GM19452 (cell line): ENCODE measurements around the gene YEATS2.
A peak's percentile ranks its signal among the peaks of the same experiment; 100 is the strongest.
"Not testable (repeated sequence)": the region's sequence is repeated elsewhere in the genome, so short reads cannot be mapped to it uniquely, and the experiment has no call there.

Source experiments
- ATAC-seq: cut with Tn5 transposase; IDR thresholded peaks from one replicate; pipeline ENCODE4 v1.9.1; 2021; ENCODE audit not compliant: unreplicated experiment

Gene YEATS2

GRCh38 chr3:183697610-183698317 lies at the start of gene YEATS2:
YEATS2 (plus strand) TSS chr3:183697797; CDS start chr3:183715163, 17,366 bp downstream.
- ATAC-seq, result peak; percentile 88

- no peak for ATAC-seq
Measured at GRCh38 chr3:183650554-183650953, 47.0 kb upstream of the YEATS2 start.

GRCh38 chr3:183653209-183654064 lies 44.2 kb upstream of the YEATS2 start:
- ATAC-seq, result no peak

- ATAC-seq, result no peak
Measured at GRCh38 chr3:183654727-183655126, 42.9 kb upstream of the YEATS2 start.

GRCh38 chr3:183662099-183662498 lies 35.5 kb upstream of the YEATS2 start:
- no peak for ATAC-seq

- ATAC-seq, result no peak
Measured at GRCh38 chr3:183664913-183665381, 32.6 kb upstream of the YEATS2 start.

GRCh38 chr3:183680061-183680460 lies 17.5 kb upstream of the YEATS2 start:
- ATAC-seq, result no peak

GRCh38 chr3:183687705-183688104 lies 9.9 kb upstream of the YEATS2 start:
- no peak for ATAC-seq

- ATAC-seq, result no peak
Measured at GRCh38 chr3:183688874-183689273, 8.7 kb upstream of the YEATS2 start.

- not testable (repeated sequence) for ATAC-seq
Measured at GRCh38 chr3:183689621-183690020, 8.0 kb upstream of the YEATS2 start.

- ATAC-seq, result no peak
Measured at GRCh38 chr3:183690402-183690995, 7.1 kb upstream of the YEATS2 start.

- ATAC-seq, result no peak
Measured at GRCh38 chr3:183692436-183692835, 5.2 kb upstream of the YEATS2 start.

GRCh38 chr3:183695569-183696364 lies 1.8 kb upstream of the YEATS2 start:
- ATAC-seq, result no peak

GRCh38 chr3:183697123-183697609 lies 431 bp upstream of the YEATS2 start:
- no peak for ATAC-seq

GRCh38 chr3:183698318-183698751 lies 738 bp downstream of the YEATS2 start:
- peak; percentile 2 for ATAC-seq

GRCh38 chr3:183698756-183699155 lies 1.2 kb downstream of the YEATS2 start:
- ATAC-seq, result no peak

- no peak for ATAC-seq
Measured at GRCh38 chr3:183699238-183699947, 1.8 kb downstream of the YEATS2 start.

- no peak for ATAC-seq
Measured at GRCh38 chr3:183701744-183702143, 4.1 kb downstream of the YEATS2 start.

GRCh38 chr3:183703892-183704291 lies 6.3 kb downstream of the YEATS2 start:
- not testable (repeated sequence) for ATAC-seq

- ATAC-seq, result no peak
Measured at GRCh38 chr3:183710231-183710630, 12.6 kb downstream of the YEATS2 start.
